HG02870 (cell line): Measurements from ENCODE around the gene CCR4.
A peak's percentile ranks its signal among the peaks of the same experiment; 100 is the strongest.
"Not testable (repeated sequence)": the region's sequence is repeated elsewhere in the genome, so short reads cannot be mapped to it uniquely, and the experiment has no call there.

Experiments used
- ATAC-seq: cut with Tn5 transposase; IDR thresholded peaks from one replicate; pipeline ENCODE4 v1.9.1; 2021; ENCODE audit warnings: mild to moderate bottlenecking, moderate library complexity; ENCODE audit not compliant: unreplicated experiment

CCR4 gene

DNA sequence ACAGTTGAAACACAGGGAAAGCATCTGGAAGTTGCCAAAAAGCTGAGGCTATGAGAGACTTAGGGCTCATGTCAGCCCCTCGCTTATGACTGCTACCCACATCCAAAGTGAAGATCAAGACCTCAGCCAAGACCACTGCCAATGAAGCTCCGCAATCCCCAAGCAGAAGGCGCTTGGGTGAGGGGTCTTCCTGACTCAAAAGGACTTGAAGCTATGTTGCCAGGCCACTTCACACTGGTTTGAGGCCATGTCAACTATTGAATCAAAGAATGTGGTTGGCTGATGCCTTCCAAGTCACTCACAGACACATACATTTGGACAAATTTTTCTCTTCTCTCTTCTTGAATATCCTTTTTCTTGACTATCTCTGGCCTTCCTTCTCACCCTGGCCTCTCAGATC lies 928 bp upstream of the CCR4 start:
- no peak for ATAC-seq

- no peak for ATAC-seq
Observed at GRCh38 chr3:32952369-32953077, 1.1 kb downstream of the CCR4 start.

- ATAC-seq, result no peak
Observed at GRCh38 chr3:32954506-32954905, 3.1 kb downstream of the CCR4 start.

- no peak for ATAC-seq
Observed at GRCh38 chr3:32956750-32957570, 5.5 kb downstream of the CCR4 start.

GRCh38 chr3:32958509-32958908 lies 7.1 kb downstream of the CCR4 start:
- no peak for ATAC-seq

GRCh38 chr3:32959371-32959770 lies 7.9 kb downstream of the CCR4 start:
- no peak for ATAC-seq

GRCh38 chr3:32960404-32961170 lies 9.1 kb downstream of the CCR4 start:
- no peak for ATAC-seq

DNA sequence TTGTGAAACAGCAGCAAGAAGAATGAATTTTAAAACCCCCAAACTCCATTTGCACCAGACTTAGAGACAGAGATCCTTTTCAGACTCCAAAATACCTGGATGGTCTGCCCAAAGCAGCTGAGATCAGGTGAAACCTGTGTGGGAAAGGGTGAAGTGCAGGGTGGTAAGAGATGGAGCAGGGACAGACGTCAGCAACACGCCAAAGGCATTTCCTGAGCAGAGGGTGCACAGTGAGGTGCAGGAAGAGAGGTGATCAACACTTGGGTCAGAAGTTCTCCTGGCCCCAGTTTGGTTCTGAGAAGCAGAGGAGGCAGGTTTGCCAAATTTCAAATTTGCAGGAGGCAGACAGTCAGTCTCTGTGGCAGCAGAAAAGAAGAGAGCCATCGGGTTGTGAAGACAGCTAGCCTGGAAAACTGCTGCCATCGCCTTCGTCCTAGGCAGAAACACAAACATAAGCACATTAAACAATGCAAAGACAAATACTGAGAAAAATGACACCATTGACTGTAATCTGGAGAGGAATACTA lies 9.8 kb downstream of the CCR4 start:
- ATAC-seq, result no peak

- no peak for ATAC-seq
Observed at GRCh38 chr3:32963871-32964270, 12.4 kb downstream of the CCR4 start.

DNA sequence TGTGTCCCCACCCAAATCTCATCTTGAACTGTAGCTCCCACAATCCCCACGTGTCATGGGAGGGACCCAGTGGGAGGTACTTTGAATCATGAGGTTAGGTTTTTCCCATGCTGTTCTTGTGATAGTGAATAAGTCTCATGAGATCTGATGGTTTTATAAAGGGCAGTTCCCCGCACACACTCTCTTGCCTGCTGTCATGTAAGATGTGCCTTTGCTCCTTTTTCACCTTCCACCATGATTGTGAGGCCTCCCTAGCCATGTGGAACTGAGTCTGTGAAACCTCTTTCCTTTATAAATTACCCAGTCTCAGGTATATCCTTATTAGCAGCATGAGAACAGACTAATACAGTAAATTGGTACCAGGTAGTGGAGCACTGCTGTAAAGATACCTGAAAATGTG lies 13.3 kb downstream of the CCR4 start:
- ATAC-seq, result not testable (repeated sequence)

- not testable (repeated sequence) for ATAC-seq
Observed at GRCh38 chr3:32965617-32966213, 14.3 kb downstream of the CCR4 start.

DNA sequence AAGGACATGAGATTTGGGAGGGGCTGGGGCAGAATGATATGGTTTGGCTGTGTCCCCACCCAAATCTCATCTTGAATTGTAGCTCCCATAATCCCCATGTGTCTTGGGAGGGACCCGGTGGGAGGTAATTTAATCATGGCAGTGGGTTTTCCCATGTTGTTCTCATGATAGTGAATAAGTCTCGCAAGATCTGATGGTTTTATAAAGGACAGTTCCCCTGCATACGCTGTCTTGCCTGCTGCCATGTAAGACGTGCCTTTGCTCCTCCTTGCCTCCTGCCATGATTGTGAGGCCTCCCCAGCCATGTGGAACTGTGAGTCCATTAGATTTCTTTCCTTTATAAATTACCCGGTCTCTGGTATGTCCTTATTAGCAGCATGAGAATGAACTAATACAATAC lies 15.2 kb downstream of the CCR4 start:
- ATAC-seq, result not testable (repeated sequence)

DNA sequence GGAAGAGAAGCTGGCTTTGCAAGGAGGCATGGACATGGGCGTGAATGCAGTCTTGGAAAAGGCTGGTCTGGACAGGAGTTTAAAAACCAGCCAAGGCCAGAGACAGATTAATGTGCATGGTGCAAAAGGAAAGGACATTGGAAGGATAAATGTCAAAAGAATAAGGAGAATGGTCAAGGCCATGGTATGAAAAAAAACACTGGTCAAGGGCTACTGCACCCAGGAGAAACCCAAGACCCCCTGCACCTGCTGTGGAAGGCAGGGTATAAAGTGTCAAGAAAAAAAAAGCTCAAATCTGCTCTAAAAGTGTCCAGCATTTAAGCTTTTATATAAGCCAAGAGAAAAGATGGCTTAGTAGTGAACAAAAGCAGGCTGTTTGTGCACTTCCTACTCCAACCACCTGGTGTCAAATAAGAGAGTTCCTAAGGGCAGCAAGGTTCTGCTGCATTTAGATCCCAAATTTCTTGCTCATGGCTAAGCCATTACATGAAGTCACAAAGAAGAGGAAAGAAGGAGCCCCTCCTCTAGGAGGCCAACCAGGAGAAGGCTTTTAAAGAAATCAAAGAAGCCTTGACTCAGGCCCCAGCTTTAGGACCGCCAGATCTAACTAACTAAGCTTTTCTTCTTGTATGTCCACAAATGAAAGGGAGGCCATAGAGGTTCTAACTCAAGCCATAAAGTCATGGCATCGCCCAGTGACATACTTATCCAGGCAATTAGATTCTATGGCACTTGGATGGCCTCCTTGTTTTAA lies 16.9 kb downstream of the CCR4 start:
- no peak for ATAC-seq

- ATAC-seq, result no peak
Observed at GRCh38 chr3:32968920-32969389, 17.5 kb downstream of the CCR4 start.

- no peak for ATAC-seq
Observed at GRCh38 chr3:32969656-32970055, 18.2 kb downstream of the CCR4 start.

GRCh38 chr3:32971291-32971690 lies 19.8 kb downstream of the CCR4 start:
- not testable (repeated sequence) for ATAC-seq

DNA sequence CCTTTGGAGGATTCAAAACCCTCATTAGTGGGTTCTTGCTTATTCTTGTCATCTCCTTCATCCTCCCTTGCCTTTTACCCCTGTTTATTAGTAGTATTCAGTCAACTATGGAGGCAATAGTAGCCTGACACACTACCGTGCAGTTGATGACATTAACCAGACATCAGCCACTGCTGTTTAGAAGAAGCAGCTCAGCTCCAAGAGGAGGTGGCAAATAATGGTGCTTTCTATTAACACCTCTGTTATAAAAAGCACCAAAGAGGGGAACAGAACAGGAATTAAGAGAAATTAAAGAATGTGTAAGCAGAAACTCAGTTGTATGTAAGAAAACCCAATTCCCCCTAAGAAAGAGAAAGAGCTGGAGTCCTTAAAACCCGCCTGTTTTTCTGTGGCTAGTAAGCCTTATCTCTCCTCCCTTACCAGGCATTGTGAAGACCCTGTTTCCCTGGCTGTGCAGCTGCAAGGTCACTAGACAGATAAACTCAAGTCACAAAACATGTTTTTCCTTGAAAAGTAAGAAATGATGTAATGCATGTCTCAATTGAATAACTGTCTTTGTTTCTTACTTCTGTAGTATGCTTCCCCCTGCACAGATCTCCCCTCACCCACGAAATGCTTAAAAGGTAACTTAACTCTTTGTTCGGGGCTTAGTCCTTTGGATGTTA lies 21.2 kb downstream of the CCR4 start:
- no peak for ATAC-seq

GRCh38 chr3:32973982-32974381 lies 22.5 kb downstream of the CCR4 start:
- peak; percentile 98 for ATAC-seq

GRCh38 chr3:32975891-32976595 lies 24.6 kb downstream of the CCR4 start:
- ATAC-seq, result no peak
